Measurements from ENCODE around the gene KIF13A. TPM values are rescaled to one million over a fixed set of nuclear protein-coding genes. Genes with fewer than 3 reads are reported as not detected.

Gene KIF13A
- total and polyA plus RNA-seq, 3 donors from 2014 or later = 20.8 to 28.7 (median 27.7) TPM

DNA sequence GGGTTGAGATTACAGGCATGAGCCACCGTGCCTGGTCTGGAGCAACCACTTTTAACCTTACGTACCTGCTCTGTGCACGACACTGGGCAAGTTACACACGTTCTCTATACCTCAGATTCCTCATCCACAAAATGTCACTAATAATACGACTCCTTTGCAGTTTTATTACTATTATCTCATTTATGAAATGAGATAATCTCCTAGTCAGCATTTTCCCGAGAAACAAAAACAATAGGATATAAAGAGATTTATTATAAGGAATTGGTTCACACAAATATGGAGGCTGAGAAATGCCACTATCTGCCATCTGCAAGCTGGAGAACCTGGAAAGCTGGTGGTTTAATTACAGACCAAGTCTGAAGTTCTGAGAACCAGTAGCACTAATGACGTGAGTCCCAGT is 12.0 kb upstream of the KIF13A start:
- 84 to 87% methylated on average over 7 of the region's 7 CpGs for WGBS, 2 donors

GRCh38 chr6:17998442-17998841 is 11.0 kb upstream of the KIF13A start:
- no peak for DNase-seq
- intact Hi-C loops (cut with DNase I; ENCODE audit: low total_unique reads) = no loop called here
- no peak overlapping the region for H3K27ac ChIP-seq
- H3K36me3 ChIP-seq (ENCODE audit: low read depth, missing control alignments) = no peaks in the 10 kb centered on the region
- TF ChIP-seq POLR2A (IDR thresholded peaks at IDR 0.05) = no peak
- TF ChIP-seq CTCF (IDR thresholded peaks at IDR 0.05) = no peak
- no peaks in the 10 kb centered on the region for H3K9me3 ChIP-seq
- H3K4me3 ChIP-seq = no peak overlapping the region
- H3K27me3 ChIP-seq = no peaks in the 10 kb centered on the region
- no peaks in the 10 kb centered on the region for H3K4me1 ChIP-seq
- 59 to 81% methylated on average over 1 of the region's 1 CpG for WGBS, 2 donors

More for the DNA sequence above, 12.0 kb upstream of the KIF13A start:
- no peaks in the 10 kb centered on the region for H3K27me3 ChIP-seq
- H3K4me3 ChIP-seq = no peak overlapping the region
- no peak for DNase-seq
- H3K27ac ChIP-seq = no peak overlapping the region
- no peaks in the 10 kb centered on the region for H3K4me1 ChIP-seq
- no peaks in the 10 kb centered on the region for H3K36me3 ChIP-seq (ENCODE audit: low read depth, missing control alignments)
- no peaks in the 10 kb centered on the region for H3K9me3 ChIP-seq
- TF ChIP-seq CTCF (IDR thresholded peaks at IDR 0.05) = no peak
- no peak for TF ChIP-seq POLR2A (IDR thresholded peaks at IDR 0.05)
- intact Hi-C loops (cut with DNase I; ENCODE audit: low total_unique reads) = no loop called here

- no peak for DNase-seq
- Histone ChIP-seq H3K27ac (no peak overlapping the region), H3K27me3 (no peaks in the 10 kb centered on the region), H3K36me3 (ENCODE audit: low read depth, missing control alignments) (no peaks in the 10 kb centered on the region), H3K4me3 (no peak overlapping the region), H3K4me1 (no peaks in the 10 kb centered on the region), H3K9me3 (no peaks in the 10 kb centered on the region)
- intact Hi-C loops (cut with DNase I; ENCODE audit: low total_unique reads) = no loop called here
- TF ChIP-seq POLR2A (IDR thresholded peaks at IDR 0.05) (no peak), CTCF (IDR thresholded peaks at IDR 0.05) (no peak)
- WGBS, 2 donors = 76 to 78% methylated on average over 3 of the region's 3 CpGs
Measured at GRCh38 chr6:17998003-17998402, 10.6 kb upstream of the KIF13A start.

- Histone ChIP-seq H3K4me1 (no peaks in the 10 kb centered on the region), H3K4me3 (no peak overlapping the region), H3K27ac (no peak overlapping the region), H3K9me3 (no peaks in the 10 kb centered on the region), H3K36me3 (ENCODE audit: low read depth, missing control alignments) (no peaks in the 10 kb centered on the region), H3K27me3 (no peaks in the 10 kb centered on the region)
- TF ChIP-seq CTCF (IDR thresholded peaks at IDR 0.05) = no peak
- TF ChIP-seq POLR2A (IDR thresholded peaks at IDR 0.05) = no peak
- WGBS, 2 donors = 86 to 92% methylated on average over 4 of the region's 4 CpGs
- no peak for DNase-seq
- intact Hi-C loops (cut with DNase I; ENCODE audit: low total_unique reads) = no loop called here
Measured at GRCh38 chr6:17995414-17995813, 8.0 kb upstream of the KIF13A start.

- Histone ChIP-seq H3K36me3 (ENCODE audit: low read depth, missing control alignments) (no peaks in the 10 kb centered on the region), H3K27me3 (no peaks in the 10 kb centered on the region), H3K4me1 (no peaks in the 10 kb centered on the region), H3K9me3 (no peaks in the 10 kb centered on the region), H3K4me3 (no peak overlapping the region), H3K27ac (no peak overlapping the region)
- 62 to 83% methylated on average over 2 of the region's 2 CpGs for WGBS, 2 donors
- intact Hi-C loops (cut with DNase I; ENCODE audit: low total_unique reads) = no loop called here
- no peak for DNase-seq
- no peak for TF ChIP-seq POLR2A (IDR thresholded peaks at IDR 0.05)
Measured at GRCh38 chr6:17994019-17994418, 6.6 kb upstream of the KIF13A start.
